ENCODE measurements around the gene CAMK4. TPM values are rescaled to one million over a fixed set of nuclear protein-coding genes. Genes with fewer than 3 reads are reported as not detected.

The CAMK4 gene
- 1.5 and 7.7 TPM in 2 replicates for total RNA-seq

GRCh38 chr5:111223787-111224560 is at the start of gene CAMK4:
Gene CAMK4, plus strand, starts transcription at chr5:111224384. Its CDS starts 100 bp downstream, at chr5:111224484.

DNA sequence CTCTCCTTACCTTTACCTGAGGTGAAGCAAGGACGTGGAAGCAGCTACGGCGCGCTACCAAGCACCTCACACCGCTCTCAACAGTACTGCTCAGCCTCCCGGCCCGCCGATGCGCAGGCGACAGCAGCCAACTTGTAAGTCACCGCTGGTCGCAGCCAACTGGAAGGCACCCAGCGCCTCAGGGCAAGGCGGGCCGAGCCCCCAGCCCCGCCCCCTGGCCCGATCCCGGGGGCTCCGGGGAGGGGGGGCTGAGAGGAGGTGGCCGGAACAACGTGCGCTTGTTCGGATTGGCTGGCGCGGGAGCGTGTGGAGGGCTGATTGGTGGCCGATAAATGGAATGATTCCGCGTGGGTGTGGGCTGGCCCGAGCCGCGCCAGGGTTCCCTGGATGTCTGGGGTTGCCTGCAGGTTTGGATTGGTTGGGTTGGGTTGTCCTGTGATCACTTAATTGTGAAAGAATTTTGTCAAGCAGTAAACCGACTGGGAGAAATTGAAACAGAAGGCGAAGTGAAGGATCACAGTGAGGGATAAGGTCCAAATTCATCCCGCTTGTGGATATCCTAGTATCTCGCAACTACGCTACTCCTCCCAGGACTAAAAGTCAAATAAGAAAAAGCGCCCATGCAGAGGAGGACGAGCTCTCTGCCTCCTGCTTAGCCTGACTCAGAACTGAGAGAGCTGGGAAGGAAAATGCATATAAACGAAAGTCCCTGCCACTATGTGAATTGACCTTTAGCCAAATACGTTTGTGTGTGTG is 288.4 kb downstream of the CAMK4 start, which contains the start of gene STARD4:
Gene STARD4, minus strand, starts transcription at position 161 of the 756 bp plus-strand sequence. CDS start 5,102 bp downstream, outside the sequence.

Other genes with a start within 250 kb of the CAMK4 start
- 0.13 TPM in 1 of 2 replicates, not detected in the other for gene TSLP, start 152.7 kb upstream of the CAMK4 start, total RNA-seq
- gene WDR36, start 132.0 kb upstream of the CAMK4 start, total RNA-seq: 17.1 and 24.9 TPM in 2 replicates

Measured in mesangial cell (primary cell).